SH-SY5Y (cell line): ENCODE data around the gene SLC25A6.

Source experiments
- GATA2 ChIP-seq: IDR thresholded peaks from 2 replicates; pipeline ENCODE4 v1.6.1; 2011; ENCODE audit warnings: mild to moderate bottlenecking, low read depth, low read length
- GATA3 ChIP-seq: IDR thresholded peaks from 2 replicates; pipeline ENCODE4 v1.6.1; 2011; ENCODE audit warnings: low read depth, mild to moderate bottlenecking, low read length, moderate library complexity

SLC25A6 gene

DNA sequence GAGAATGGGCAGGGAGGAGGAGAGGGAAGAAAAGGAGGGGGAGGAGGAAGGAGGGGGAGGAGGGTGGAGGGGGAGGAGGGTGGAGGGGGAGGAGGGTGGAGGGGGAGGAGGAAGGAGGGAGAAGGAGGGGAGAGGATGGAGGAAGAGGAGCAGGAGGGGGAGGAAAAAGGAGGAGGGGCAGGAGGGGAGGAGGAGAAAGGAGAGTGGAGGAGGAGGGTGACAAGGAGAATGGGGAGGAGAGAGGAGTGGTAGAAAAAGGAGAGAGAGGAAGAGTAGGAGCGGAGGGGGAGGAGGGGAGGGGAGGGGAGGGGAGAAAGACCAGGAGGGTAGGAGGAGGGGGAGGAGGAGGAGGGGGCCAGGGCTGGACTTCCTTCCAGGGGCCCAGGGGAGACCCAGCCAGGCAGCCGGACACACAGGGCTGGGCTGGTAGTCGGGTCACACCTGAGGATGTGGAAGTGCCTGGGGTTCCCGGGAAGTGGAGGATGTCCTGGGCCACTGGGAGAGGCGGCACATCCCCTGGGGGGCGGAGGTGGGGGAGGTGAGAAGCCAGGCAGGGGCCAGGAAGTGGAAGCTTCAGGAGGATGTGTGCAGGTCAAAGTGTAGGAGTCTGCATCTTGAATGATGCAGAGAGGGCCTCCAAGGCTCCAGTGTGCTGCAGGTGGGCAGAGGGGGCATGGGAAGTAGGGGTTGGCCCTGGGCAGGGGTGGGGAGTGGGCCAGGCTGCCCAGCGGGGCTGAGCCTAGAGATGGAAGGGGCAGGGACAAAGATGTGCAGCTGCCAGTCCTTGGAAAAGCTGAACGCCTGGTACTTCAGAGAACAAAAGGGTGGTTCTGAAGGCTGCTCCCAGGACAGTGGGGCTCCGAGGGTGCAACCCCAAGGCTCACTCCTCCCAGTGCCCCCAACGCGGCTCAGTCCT, 36.5 kb downstream of the SLC25A6 start:
- TF ChIP-seq GATA3 (no peak), GATA2 (no peak)

DNA sequence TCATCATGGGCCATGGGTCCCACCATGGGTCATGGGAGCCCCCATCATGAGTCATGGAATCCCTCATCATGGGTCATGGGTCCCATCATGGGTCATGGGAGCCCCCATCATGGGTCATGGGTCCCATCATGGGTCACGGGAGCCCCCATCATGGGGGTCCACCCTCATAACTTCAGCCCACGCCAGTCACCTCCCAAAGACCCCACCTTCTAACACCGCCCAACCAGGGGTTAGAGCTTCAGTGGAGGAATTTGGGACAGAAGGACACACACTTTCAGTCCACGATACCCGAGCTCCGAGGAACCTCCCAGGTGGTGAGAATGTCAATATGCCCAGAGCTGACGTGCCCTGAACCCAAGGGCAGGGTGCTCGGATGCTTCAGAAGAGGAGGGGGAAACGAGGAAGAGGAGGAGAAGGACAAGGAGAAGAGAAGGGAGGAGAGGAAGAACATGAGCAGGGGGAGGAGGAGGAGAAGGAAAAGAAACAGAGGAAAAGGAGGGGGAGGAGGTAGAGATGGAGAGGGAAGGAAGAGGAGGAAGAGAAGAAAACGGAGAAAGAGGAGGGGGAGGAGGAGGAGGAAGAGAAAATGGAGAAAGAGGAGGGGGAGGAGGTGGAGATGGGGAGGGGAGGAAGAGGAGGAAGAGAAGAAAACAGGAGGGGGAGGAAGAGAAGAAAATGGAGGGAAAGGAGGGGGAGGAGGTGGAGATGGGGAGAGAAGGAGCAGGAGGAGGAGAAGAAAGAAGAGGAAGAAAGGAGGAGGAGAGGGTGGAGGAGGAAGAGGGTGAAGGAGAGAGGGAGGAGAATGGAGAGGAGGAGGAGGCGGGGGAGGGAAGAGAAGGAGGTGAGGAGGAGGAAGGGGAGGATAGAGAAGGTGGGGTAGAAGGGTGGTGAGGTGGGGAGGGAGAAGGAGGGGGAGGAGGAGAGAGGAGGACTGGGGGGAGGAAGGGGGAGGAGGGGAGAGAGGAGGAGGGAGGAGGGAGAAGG, 37.6 kb downstream of the SLC25A6 start:
- TF ChIP-seq GATA2, result no peak
- no peak for TF ChIP-seq GATA3

DNA sequence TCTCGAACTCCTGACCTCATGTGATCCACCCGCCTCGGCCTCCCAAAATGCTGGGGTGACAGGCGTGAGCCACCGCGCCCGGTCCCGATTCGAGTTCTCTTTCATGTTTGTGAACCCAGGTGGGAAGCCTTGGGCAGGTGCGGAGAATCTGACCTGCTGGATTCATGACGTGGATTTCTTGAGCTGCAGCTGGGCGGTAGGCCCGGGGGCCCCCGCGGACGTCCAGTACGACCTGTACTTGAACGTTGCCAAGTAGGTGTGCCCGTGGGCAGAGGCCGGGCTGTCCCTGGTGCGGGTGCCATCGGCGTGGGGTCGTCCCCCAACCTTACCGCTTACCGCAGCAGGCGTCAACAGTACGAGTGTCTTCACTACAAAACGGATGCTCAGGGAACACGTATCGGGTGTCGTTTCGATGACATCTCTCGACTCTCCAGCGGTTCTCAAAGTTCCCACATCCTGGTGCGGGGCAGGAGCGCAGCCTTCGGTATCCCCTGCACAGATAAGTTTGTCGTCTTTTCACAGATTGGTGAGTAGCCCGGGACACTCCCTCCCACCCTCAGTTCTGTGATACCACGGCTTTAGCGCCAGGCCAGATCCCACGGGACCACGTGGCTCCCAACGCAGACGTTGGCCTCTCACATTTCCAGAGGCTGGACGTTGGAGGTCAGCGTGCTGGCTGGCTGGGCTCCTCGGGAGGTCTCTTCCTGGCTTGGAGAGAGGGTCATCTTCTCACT, 39.8 kb downstream of the SLC25A6 start:
- TF ChIP-seq GATA3 (no peak), GATA2 (no peak)

DNA sequence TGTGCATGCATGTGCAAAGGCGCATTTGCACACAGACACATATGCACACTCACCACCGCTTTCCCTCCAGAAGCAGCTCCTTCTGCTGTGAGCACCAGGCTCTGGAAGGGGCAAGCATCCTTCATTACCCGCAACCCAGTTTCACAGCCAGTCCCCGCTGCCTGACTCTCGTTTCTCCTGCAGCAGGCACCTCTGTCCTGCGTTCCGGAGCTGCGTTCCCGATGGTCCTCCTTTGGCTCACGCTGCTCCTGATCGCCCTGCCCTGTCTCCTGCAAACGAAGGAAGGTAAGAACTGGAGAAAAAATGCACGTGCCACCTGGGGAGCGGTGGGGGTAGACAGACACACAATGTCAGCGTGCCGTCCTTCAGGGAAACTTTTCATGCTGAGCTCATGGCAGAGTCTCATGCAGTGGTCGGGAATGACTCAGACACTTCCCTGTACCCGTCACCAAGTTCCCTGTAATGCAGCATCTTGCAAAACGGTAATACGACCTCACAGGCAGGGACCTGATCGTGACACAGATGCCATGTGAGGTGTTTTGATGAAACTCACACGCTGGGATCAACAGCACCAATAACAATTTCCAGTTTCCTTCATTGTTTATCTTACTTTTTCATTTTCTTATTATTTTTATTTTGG, 50.2 kb downstream of the SLC25A6 start:
- no peak for TF ChIP-seq GATA2
- no peak for TF ChIP-seq GATA3

DNA sequence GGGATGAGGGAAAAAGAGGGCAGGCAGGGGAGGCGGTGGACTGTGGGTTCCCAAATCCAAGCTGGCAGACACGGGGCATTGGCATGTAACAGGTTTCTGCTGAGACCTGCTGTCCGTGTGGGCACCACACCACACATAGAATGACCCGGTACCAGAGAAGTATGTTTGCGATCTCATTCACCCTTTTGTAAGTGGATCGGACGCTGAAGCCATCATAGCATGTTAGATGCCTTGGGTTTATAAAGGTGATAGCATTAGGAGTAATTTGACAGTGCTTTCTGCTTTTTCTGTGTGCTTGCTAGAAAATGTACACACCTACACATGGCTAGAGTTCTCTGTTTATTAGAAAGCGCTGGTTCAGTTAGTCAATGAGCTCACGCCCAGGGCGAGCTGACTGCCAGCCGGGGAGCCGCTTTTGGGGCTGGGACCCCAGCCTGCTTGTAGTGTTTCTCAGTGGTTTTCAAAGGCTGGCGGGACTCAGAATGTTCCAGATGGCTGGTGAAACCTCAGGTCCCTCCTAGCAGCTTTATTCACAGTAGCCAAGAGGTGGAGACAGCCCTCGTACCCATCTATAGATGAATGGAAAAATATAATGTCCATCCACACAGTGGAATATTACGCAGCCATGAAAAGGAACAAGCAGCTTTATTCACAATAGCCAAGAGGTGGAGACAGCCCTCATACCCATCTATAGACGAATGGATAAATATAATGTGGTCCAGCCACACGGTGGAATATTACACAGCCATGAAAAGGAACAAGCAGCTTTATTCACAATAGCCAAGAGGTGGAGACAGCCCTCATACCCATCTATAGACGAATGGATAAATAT, 54.7 kb downstream of the SLC25A6 start:
- TF ChIP-seq GATA2, result no peak
- no peak for TF ChIP-seq GATA3

DNA sequence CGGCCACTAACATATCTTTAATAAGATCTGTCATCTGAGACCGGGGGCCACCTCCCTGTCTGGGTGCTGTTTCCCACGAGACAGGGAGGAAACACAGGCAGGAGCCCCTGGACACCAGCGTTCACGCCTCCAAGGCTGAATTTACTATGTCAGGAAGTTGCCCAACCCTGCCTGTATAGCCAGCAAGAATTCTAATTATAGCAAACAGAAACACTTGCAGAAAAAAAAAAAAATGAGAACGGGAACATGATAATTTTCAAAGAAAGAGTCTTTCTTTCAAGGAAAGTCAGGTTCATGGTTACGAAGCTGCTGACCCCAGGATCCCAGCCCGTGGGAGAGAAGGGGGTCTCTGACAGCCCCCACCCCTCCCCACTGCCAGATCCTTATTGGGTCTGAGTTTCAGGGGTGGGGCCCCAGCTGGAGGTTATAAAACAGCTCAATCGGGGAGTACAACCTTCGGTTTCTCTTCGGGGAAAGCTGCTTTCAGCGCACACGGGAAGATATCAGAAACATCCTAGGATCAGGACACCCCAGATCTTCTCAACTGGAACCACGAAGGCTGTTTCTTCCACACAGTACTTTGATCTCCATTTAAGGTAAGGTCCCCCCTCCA, 55.5 kb downstream of the SLC25A6 start, which contains the start of gene IL3RA:
TSS of gene IL3RA (plus strand) at position 455 of the 613 bp plus-strand sequence. CDS start 4,981 bp downstream, outside the sequence.
- no peak for TF ChIP-seq GATA3
- TF ChIP-seq GATA2, result no peak
